ENCODE measurements around the gene TGM3. TPM values are rescaled to one million over a fixed set of nuclear protein-coding genes. Genes with fewer than 3 reads are reported as not detected.
A peak's percentile ranks its signal among the peaks of the same experiment; 100 is the strongest.

TGM3 gene
- total RNA-seq, 1 experiment from 2014 or later = 0.11 TPM

- ATAC-seq (no peak), DNase-seq (ENCODE audit: low spot score) (peak; percentile 48)
- Mint-ChIP-seq H3K4me1 (peaks cover 35% of the 10 kb centered on the region), H3K27me3 (ENCODE audit: low read depth) (no peaks in the 10 kb centered on the region; the same call in 1 of the 2 replicates), H3K36me3 (no peaks in the 10 kb centered on the region), H3K27ac (no peak overlapping the region; the same call in 1 of the 2 replicates), H3K9me3 (no peaks in the 10 kb centered on the region), H3K4me3 (no peak overlapping the region)
- TF ChIP-seq ELF4 (CRISPR knock-in tag; IDR thresholded peaks at IDR 0.05; ENCODE audit: low read depth) (no peak), ATF2 (CRISPR knock-in tag; IDR thresholded peaks at IDR 0.05; ENCODE audit: borderline replicate concordance, low read depth) (no peak), PRRX2 (CRISPR knock-in tag; IDR thresholded peaks at IDR 0.05) (no peak), FOXJ3 (CRISPR knock-in tag; IDR thresholded peaks at IDR 0.05; ENCODE audit: borderline replicate concordance) (no peak), NR3C1 (CRISPR knock-in tag; conservative IDR thresholded peaks at IDR 0.05; ENCODE audit: low read depth) (no peak), ZNF219 (CRISPR knock-in tag; IDR thresholded peaks at IDR 0.05; ENCODE audit: borderline replicate concordance) (no peak), HMGA2 (CRISPR knock-in tag; IDR thresholded peaks at IDR 0.05) (no peak), JAZF1 (CRISPR knock-in tag; IDR thresholded peaks at IDR 0.05) (no peak), FOXP4 (CRISPR knock-in tag; IDR thresholded peaks at IDR 0.05) (no peak), HMGXB4 (CRISPR knock-in tag; IDR thresholded peaks at IDR 0.05) (no peak), KAT7 (CRISPR knock-in tag; IDR thresholded peaks at IDR 0.05; ENCODE audit: borderline replicate concordance) (no peak)
- TF ChIP-seq, protein P1, sequence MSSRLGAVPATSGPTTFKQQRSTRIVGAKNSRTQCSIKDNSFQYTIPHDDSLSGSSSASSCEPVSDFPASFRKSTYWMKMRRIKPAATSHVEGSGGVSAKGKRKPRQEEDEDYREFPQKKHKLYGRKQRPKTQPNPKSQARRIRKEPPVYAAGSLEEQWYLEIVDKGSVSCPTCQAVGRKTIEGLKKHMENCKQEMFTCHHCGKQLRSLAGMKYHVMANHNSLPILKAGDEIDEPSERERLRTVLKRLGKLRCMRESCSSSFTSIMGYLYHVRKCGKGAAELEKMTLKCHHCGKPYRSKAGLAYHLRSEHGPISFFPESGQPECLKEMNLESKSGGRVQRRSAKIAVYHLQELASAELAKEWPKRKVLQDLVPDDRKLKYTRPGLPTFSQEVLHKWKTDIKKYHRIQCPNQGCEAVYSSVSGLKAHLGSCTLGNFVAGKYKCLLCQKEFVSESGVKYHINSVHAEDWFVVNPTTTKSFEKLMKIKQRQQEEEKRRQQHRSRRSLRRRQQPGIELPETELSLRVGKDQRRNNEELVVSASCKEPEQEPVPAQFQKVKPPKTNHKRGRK (CRISPR knock-in tag; IDR thresholded peaks at IDR 0.05; ENCODE audit: borderline replicate concordance) = no peak
- CTCF ChIA-PET = interaction anchor here (1.3 to 2.3 kb wide), 3 partner anchors 10 to 90 kb away, joined by 4 to 14 read pairs (median 5); no protein-coding TSS in a partner anchor
- POLR2A ChIA-PET = no interaction called here
These were observed 1.5 kb downstream of the TGM3 start for GRCh38 chr20:2297357-2297728.

GRCh38 chr20:2298116-2298515, 2.3 kb downstream of the TGM3 start:
- H3K9me3 Mint-ChIP-seq = no peaks in the 10 kb centered on the region
- no peak for DNase-seq (ENCODE audit: low spot score)
- TF ChIP-seq E2F5 (CRISPR knock-in tag; IDR thresholded peaks at IDR 0.05) = no peak
- no peak for TF ChIP-seq TEAD1 (CRISPR knock-in tag; IDR thresholded peaks at IDR 0.05)
- TF ChIP-seq ELF4 (CRISPR knock-in tag; IDR thresholded peaks at IDR 0.05; ENCODE audit: low read depth) = no peak
- TF ChIP-seq ATF3 (CRISPR knock-in tag; conservative IDR thresholded peaks at IDR 0.05) = no peak
- TF ChIP-seq, protein P2, sequence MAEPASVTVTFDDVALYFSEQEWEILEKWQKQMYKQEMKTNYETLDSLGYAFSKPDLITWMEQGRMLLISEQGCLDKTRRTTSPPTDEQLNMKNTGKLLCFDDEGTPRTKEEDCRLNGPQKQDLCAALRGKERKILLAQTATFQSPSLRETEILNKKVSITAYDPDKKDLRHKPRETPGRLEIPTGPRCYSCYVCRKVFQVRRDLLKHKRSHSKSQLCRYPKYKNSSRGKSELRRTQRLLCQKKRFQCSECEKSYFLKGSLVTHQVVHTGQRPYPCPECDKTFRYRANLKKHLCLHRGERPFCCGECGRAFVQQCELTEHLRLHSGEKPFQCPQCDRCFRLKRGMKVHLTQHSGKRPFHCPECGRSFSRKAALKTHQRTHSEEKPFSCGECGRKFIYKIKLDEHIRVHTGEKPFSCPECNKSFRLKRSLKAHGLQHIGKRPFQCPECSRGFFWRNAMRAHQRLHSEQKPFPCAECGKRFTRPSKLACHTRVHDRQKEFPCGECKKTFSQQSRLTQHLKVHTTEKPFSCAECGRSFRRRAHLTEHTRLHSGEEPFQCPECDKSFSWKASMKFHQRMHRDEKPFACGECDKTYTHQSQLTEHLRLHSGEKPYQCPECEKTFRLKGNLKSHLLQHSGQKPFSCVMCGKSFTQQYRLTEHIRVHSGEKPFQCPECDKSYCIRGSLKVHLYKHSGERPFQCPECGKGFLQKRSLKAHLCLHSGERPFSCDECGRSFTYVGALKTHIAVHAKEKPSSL (CRISPR knock-in tag; conservative IDR thresholded peaks at IDR 0.05) = no peak
- no peak for TF ChIP-seq RORB (CRISPR knock-in tag; IDR thresholded peaks at IDR 0.05)
- TF ChIP-seq SOX15 (CRISPR knock-in tag; IDR thresholded peaks at IDR 0.05) = no peak
- TF ChIP-seq HMGXB4 (CRISPR knock-in tag; IDR thresholded peaks at IDR 0.05) = no peak
- TF ChIP-seq ZNF138 (CRISPR knock-in tag; conservative IDR thresholded peaks at IDR 0.05) = no peak
- TF ChIP-seq OVOL2 (CRISPR knock-in tag; IDR thresholded peaks at IDR 0.05; ENCODE audit: borderline replicate concordance) = no peak
- no peak for TF ChIP-seq ZNF232 (CRISPR knock-in tag; IDR thresholded peaks at IDR 0.05)
- TF ChIP-seq, protein P3, sequence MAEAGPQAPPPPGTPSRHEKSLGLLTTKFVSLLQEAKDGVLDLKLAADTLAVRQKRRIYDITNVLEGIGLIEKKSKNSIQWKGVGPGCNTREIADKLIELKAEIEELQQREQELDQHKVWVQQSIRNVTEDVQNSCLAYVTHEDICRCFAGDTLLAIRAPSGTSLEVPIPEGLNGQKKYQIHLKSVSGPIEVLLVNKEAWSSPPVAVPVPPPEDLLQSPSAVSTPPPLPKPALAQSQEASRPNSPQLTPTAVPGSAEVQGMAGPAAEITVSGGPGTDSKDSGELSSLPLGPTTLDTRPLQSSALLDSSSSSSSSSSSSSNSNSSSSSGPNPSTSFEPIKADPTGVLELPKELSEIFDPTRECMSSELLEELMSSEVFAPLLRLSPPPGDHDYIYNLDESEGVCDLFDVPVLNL (CRISPR knock-in tag; IDR thresholded peaks at IDR 0.05; ENCODE audit: borderline replicate concordance, low read depth) = no peak
- H3K4me3 Mint-ChIP-seq = no peak overlapping the region
- ATAC-seq = no peak
- H3K36me3 Mint-ChIP-seq = no peaks in the 10 kb centered on the region
- H3K4me1 Mint-ChIP-seq = peaks cover 35% of the 10 kb centered on the region
- ChIA-PET CTCF (interaction anchor here (2.3 to 2.5 kb wide), 2 partner anchors 91 kb away, joined by 13 to 14 read pairs; no protein-coding TSS in a partner anchor), POLR2A (no interaction called here)
- H3K27ac Mint-ChIP-seq = no peak overlapping the region; the same call in 1 of the 2 replicates
- no peaks in the 10 kb centered on the region; the same call in 1 of the 2 replicates for H3K27me3 Mint-ChIP-seq (ENCODE audit: low read depth)
